Skeletal muscle tissue (tissue), 5 donors: ENCODE data around the gene KLK1. TPM values are rescaled to one million over a fixed set of nuclear protein-coding genes. Genes with fewer than 3 reads are reported as not detected.
"Not testable (repeated sequence)": the region's sequence is repeated elsewhere in the genome, so short reads cannot be mapped to it uniquely, and the experiment has no call there.

Source experiments
- H3K27ac ChIP-seq: one replicate; pipeline ENCODE4 v1.7.0; 2013; ENCODE audit warnings: mild to moderate bottlenecking, low read depth, low read length, inconsistent platforms
- H3K27me3 ChIP-seq, 3 donors: one replicate each; pipeline ENCODE4 v1.7.0; 2013; ENCODE audit warnings: low read length in 3 of 3; ENCODE audit not compliant: control insufficient read depth in 3 of 3, insufficient read depth in 3 of 3
- H3K36me3 ChIP-seq, 3 donors: one replicate each; pipeline ENCODE4 v1.7.0; 2013; ENCODE audit warnings: low read length in 3 of 3; ENCODE audit not compliant: control insufficient read depth in 3 of 3, insufficient read depth in 3 of 3
- H3K4me1 ChIP-seq, 3 donors: one replicate each; pipeline ENCODE4 v1.7.0; 2013; ENCODE audit warnings: low read length in 3 of 3, mild to moderate bottlenecking in 3 of 3; ENCODE audit not compliant: control insufficient read depth in 3 of 3, insufficient read depth in 3 of 3
- H3K4me3 ChIP-seq, 3 donors: one replicate each; pipeline ENCODE4 v1.7.0; 2013; ENCODE audit warnings: low read length in 3 of 3
- H3K9ac ChIP-seq, 3 donors: one replicate each; pipeline ENCODE4 v1.7.0; 2013; ENCODE audit warnings: low read length in 3 of 3, mild to moderate bottlenecking in 3 of 3, moderate library complexity in 2 of 3, low read depth in 1 of 3
- H3K9me3 ChIP-seq, 3 donors: one replicate each; pipeline ENCODE4 v1.7.0; 2013; ENCODE audit warnings: low read length in 3 of 3; ENCODE audit not compliant: control insufficient read depth in 3 of 3
- small RNA-seq: library from RNA; depleted of rRNA; stranded (forward); fragments of <200 nt; gene quantifications from one replicate; pipeline ENCODE3, GENCODE V24; 2014
- total RNA-seq: library from RNA; depleted of rRNA; stranded (reverse); fragments of >200 nt; gene quantifications from one replicate; pipeline ENCODE4 v1.2.3, GENCODE V29; 2014
- donor health status: Osteomylitis.

The KLK1 gene
- total RNA-seq, 1 donor from 2014 or later, result not detected

DNA sequence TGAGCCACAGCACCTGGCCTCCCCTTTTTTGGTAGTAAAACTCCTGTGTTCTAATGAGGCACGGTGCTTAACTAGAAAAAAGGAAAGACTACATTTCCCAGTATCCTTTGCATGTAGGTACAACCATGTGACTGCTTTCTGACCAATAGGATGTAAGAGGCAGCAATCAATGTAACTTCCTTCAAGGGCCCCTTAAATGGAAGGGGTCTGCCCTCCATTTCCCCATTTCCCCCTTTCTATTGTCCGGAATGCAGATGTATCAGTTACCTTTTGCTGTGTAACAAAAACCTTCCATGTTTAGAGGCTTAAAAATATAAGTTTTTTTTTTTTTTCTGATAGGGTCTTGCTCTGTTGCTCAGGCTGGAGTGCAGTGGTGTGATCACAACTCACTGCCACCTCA, 51.1 kb downstream of the KLK1 start:
- Histone ChIP-seq H3K9me3 (peaks cover 0 to 4% (median 0%) of the 10 kb centered on the region in 3 donors), H3K27me3 (peaks cover 6 to 18% (median 7%) of the 10 kb centered on the region in 3 donors), H3K9ac (no peak overlapping the region), H3K4me1 (no peaks in the 10 kb centered on the region), H3K27ac (no peak overlapping the region), H3K36me3 (no peaks in the 10 kb centered on the region), H3K4me3 (no peak overlapping the region)

GRCh38 chr19:50770888-50771287, 52.7 kb downstream of the KLK1 start:
- Histone ChIP-seq H3K36me3 (no peaks in the 10 kb centered on the region), H3K27ac (no peak overlapping the region), H3K27me3 (peaks cover 0 to 17% (median 6%) of the 10 kb centered on the region in 3 donors), H3K9ac (no peak overlapping the region), H3K9me3 (peaks cover 0 to 4% (median 0%) of the 10 kb centered on the region in 3 donors), H3K4me1 (no peaks in the 10 kb centered on the region), H3K4me3 (no peak overlapping the region)

DNA sequence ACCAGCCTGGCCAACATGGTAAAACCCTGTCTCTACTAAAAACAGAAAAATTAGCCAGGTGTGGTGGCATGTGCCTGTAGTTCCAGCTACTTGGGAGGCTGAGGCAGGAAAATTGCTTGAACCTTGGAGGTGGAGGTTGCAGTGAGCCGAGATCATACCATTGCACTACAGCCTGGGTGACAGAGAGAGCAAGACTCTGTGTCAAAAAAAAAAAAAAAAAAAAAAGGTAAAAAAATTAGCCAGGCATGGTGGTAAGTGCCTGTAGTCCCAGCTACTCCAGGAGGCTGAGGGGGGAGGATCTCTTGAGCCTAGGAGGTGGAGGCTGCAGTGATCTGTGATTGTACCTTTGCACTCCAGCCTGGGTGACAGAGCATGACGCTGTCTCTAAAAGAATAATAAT, 53.4 kb downstream of the KLK1 start, which contains the start of gene GPR32:
Gene GPR32 (plus strand): TSS at position 301 of the 400 bp plus-strand sequence. CDS start 137 bp downstream, outside the sequence.
- not testable (repeated sequence) for H3K9ac ChIP-seq, H3K36me3 ChIP-seq, H3K9me3 ChIP-seq, H3K4me3 ChIP-seq, H3K27ac ChIP-seq, H3K4me1 ChIP-seq
- peaks cover 0 to 17% (median 6%) of the 10 kb centered on the region in 3 donors for H3K27me3 ChIP-seq

Small RNAs within 50 kb of the gene (small RNA-seq; reads per million reads assigned to genes)
- gene SNORD88A (107 reads per million, percentile 96 among the genes with 10 or more reads in this experiment), gene SNORD88B (not detected), gene SNORD88C (not detected)

Other genes starting within 250 kb of the KLK1 start
- gene SYT3, start 183.9 kb downstream of the KLK1 start, total RNA-seq, result not detected
- not detected for gene C19orf81, start 174.3 kb downstream of the KLK1 start, total RNA-seq
- gene SHANK1, start 104.0 kb downstream of the KLK1 start, total RNA-seq, result 6.8 TPM
- 11.5 TPM for gene CLEC11A, start 100.4 kb downstream of the KLK1 start, total RNA-seq
- gene GPR32, start 53.3 kb downstream of the KLK1 start, total RNA-seq, result not detected
- gene ACP4, start 33.4 kb downstream of the KLK1 start, total RNA-seq, result not detected
- not detected for gene KLK15, start 9.8 kb upstream of the KLK1 start, total RNA-seq
- gene KLK3, start 31.1 kb upstream of the KLK1 start, total RNA-seq, result not detected
- not detected for gene KLK2, start 49.7 kb upstream of the KLK1 start, total RNA-seq
- not detected for gene KLK4, start 87.6 kb upstream of the KLK1 start, total RNA-seq
- gene KLK5, start 129.3 kb upstream of the KLK1 start, total RNA-seq, result not detected
- not detected for gene KLK6, start 145.8 kb upstream of the KLK1 start, total RNA-seq
- gene KLK7, start 160.1 kb upstream of the KLK1 start, total RNA-seq, result not detected
- not detected for gene KLK8, start 177.8 kb upstream of the KLK1 start, total RNA-seq
- under 0.01 TPM for gene KLK10, start 195.9 kb upstream of the KLK1 start, total RNA-seq
- gene KLK11, start 202.8 kb upstream of the KLK1 start, total RNA-seq, result not detected
- not detected for gene KLK12, start 211.2 kb upstream of the KLK1 start, total RNA-seq
- not detected for gene KLK13, start 241.3 kb upstream of the KLK1 start, total RNA-seq